ENCODE data around the gene BMAL2.

BMAL2 gene

GRCh38 chr12:27338473-27338872 is 5.8 kb downstream of the BMAL2 start:
- Histone ChIP-seq H3K4me1 (ENCODE audit: control insufficient read depth, low read depth, low read length) (no peaks in the 10 kb centered on the region), H2AK5ac (ENCODE audit: low read length) (no peak overlapping the region), H3K4me2 (ENCODE audit: low read length) (no peak overlapping the region), H3K79me2 (ENCODE audit: control insufficient read depth, insufficient read depth, low read length) (peaks cover 1% of the 10 kb centered on the region), H3K27me3 (ENCODE audit: insufficient read depth, low read length, poor library complexity) (no peaks in the 10 kb centered on the region), H4K5ac (ENCODE audit: low read length) (no peak overlapping the region), H3K79me1 (ENCODE audit: low read length) (peaks cover 2% of the 10 kb centered on the region), H4K8ac (ENCODE audit: low read depth, low read length) (no peak overlapping the region), H3K4ac (ENCODE audit: low read depth, low read length) (no peak overlapping the region), H3K4me3 (ENCODE audit: low read length) (no peak overlapping the region), H2BK5ac (ENCODE audit: low read length) (no peak overlapping the region), H3K56ac (ENCODE audit: low read length) (no peak overlapping the region), H3K36me3 (ENCODE audit: control insufficient read depth, insufficient read depth, low read length) (no peaks in the 10 kb centered on the region), H3K23ac (ENCODE audit: low read length) (no peak overlapping the region), H3K27ac (ENCODE audit: low read depth, low read length) (no peak overlapping the region), H2BK120ac (ENCODE audit: low read depth, low read length) (no peak overlapping the region), H3K9ac (ENCODE audit: low read length) (no peak overlapping the region), H3K18ac (ENCODE audit: low read length) (no peak overlapping the region), H2BK15ac (replicated peaks; ENCODE audit: low read depth) (no peak overlapping the region)
- no CpG with 5 or more reads among the region's 1 CpG for WGBS (ENCODE audit: extremely low coverage, insufficient coverage, low lambda C conversion rate)
- no peak for DNase-seq

DNA sequence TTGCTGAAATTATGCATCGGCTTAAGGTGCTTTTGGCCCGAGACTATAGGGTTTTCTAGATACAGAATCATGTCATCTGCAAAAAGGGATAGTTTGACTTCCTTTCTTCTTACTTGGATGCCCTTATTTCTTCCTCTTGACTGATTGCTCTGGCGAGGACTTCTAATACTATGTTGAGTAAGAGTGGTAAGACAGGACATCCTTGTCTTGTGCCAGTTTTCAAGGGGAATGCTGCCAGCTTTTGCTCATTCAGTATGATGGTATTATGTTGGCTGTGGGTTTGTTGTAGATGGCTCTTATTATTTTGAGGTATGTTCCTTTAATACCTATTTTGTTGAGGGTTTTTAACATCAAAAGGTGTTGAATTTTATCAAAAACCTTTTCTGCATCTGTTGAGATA is 8.3 kb downstream of the BMAL2 start:
- Histone ChIP-seq H3K79me1 (ENCODE audit: low read length) (peaks cover 2% of the 10 kb centered on the region), H4K5ac (ENCODE audit: low read length) (no peak overlapping the region), H3K4me2 (ENCODE audit: low read length) (no peak overlapping the region), H3K18ac (ENCODE audit: low read length) (no peak overlapping the region), H3K23ac (ENCODE audit: low read length) (no peak overlapping the region), H3K27me3 (ENCODE audit: insufficient read depth, low read length, poor library complexity) (no peaks in the 10 kb centered on the region), H3K56ac (ENCODE audit: low read length) (no peak overlapping the region), H3K4ac (ENCODE audit: low read depth, low read length) (no peak overlapping the region), H3K4me1 (ENCODE audit: control insufficient read depth, low read depth, low read length) (peaks cover 3% of the 10 kb centered on the region), H2AK5ac (ENCODE audit: low read length) (no peak overlapping the region), H2BK120ac (ENCODE audit: low read depth, low read length) (no peak overlapping the region), H3K79me2 (ENCODE audit: control insufficient read depth, insufficient read depth, low read length) (peaks cover 1% of the 10 kb centered on the region), H3K4me3 (ENCODE audit: low read length) (no peak overlapping the region), H3K36me3 (ENCODE audit: control insufficient read depth, insufficient read depth, low read length) (no peaks in the 10 kb centered on the region), H2BK15ac (replicated peaks; ENCODE audit: low read depth) (no peak overlapping the region), H3K27ac (ENCODE audit: low read depth, low read length) (no peak overlapping the region), H3K9ac (ENCODE audit: low read length) (no peak overlapping the region), H2BK5ac (ENCODE audit: low read length) (no peak overlapping the region), H4K8ac (ENCODE audit: low read depth, low read length) (no peak overlapping the region)
- no peak for DNase-seq
- no CpG with 5 or more reads among the region's 3 CpGs for WGBS (ENCODE audit: extremely low coverage, insufficient coverage, low lambda C conversion rate)

- H3K27ac ChIP-seq (ENCODE audit: low read depth, low read length), result no peak overlapping the region
Measured at GRCh38 chr12:27342536-27342935, 9.9 kb downstream of the BMAL2 start.

GRCh38 chr12:27343255-27344000 is 10.8 kb downstream of the BMAL2 start:
- H3K18ac ChIP-seq (ENCODE audit: low read length), result no peak overlapping the region
- no CpG with 5 or more reads among the region's 5 CpGs for WGBS (ENCODE audit: extremely low coverage, insufficient coverage, low lambda C conversion rate)
- H3K56ac ChIP-seq (ENCODE audit: low read length), result no peak overlapping the region
- no peak overlapping the region for H2BK15ac ChIP-seq (replicated peaks; ENCODE audit: low read depth)
- peaks cover 1% of the 10 kb centered on the region for H3K79me2 ChIP-seq (ENCODE audit: control insufficient read depth, insufficient read depth, low read length)
- H3K4me1 ChIP-seq (ENCODE audit: control insufficient read depth, low read depth, low read length), result peaks cover 7% of the 10 kb centered on the region
- H3K4me3 ChIP-seq (ENCODE audit: low read length), result no peak overlapping the region
- no peak overlapping the region for H3K4ac ChIP-seq (ENCODE audit: low read depth, low read length)
- H4K5ac ChIP-seq (ENCODE audit: low read length), result no peak overlapping the region
- H2AK5ac ChIP-seq (ENCODE audit: low read length), result no peak overlapping the region
- H2BK120ac ChIP-seq (ENCODE audit: low read depth, low read length), result no peak overlapping the region
- no peak overlapping the region for H3K4me2 ChIP-seq (ENCODE audit: low read length)
- H3K27me3 ChIP-seq (ENCODE audit: insufficient read depth, low read length, poor library complexity), result no peaks in the 10 kb centered on the region
- peaks cover 2% of the 10 kb centered on the region for H3K79me1 ChIP-seq (ENCODE audit: low read length)
- no peak overlapping the region for H3K23ac ChIP-seq (ENCODE audit: low read length)
- no peak overlapping the region for H3K9ac ChIP-seq (ENCODE audit: low read length)
- no peak overlapping the region for H3K27ac ChIP-seq (ENCODE audit: low read depth, low read length)
- peak; percentile 80 for DNase-seq
- no peaks in the 10 kb centered on the region for H3K36me3 ChIP-seq (ENCODE audit: control insufficient read depth, insufficient read depth, low read length)
- no peak overlapping the region for H4K8ac ChIP-seq (ENCODE audit: low read depth, low read length)
- no peak overlapping the region for H2BK5ac ChIP-seq (ENCODE audit: low read length)

More at GRCh38 chr12:27342536-27342935, 9.9 kb downstream of the BMAL2 start:
- Histone ChIP-seq H3K9ac (ENCODE audit: low read length) (no peak overlapping the region), H3K79me2 (ENCODE audit: control insufficient read depth, insufficient read depth, low read length) (peaks cover 1% of the 10 kb centered on the region), H4K8ac (ENCODE audit: low read depth, low read length) (no peak overlapping the region), H2BK5ac (ENCODE audit: low read length) (no peak overlapping the region), H2AK5ac (ENCODE audit: low read length) (no peak overlapping the region), H3K4me1 (ENCODE audit: control insufficient read depth, low read depth, low read length) (peaks cover 3% of the 10 kb centered on the region), H3K36me3 (ENCODE audit: control insufficient read depth, insufficient read depth, low read length) (no peaks in the 10 kb centered on the region), H3K27me3 (ENCODE audit: insufficient read depth, low read length, poor library complexity) (no peaks in the 10 kb centered on the region), H2BK120ac (ENCODE audit: low read depth, low read length) (no peak overlapping the region), H3K18ac (ENCODE audit: low read length) (no peak overlapping the region), H3K4me3 (ENCODE audit: low read length) (no peak overlapping the region), H3K23ac (ENCODE audit: low read length) (no peak overlapping the region), H3K4ac (ENCODE audit: low read depth, low read length) (no peak overlapping the region), H3K4me2 (ENCODE audit: low read length) (no peak overlapping the region), H3K56ac (ENCODE audit: low read length) (no peak overlapping the region), H4K5ac (ENCODE audit: low read length) (no peak overlapping the region), H2BK15ac (replicated peaks; ENCODE audit: low read depth) (no peak overlapping the region), H3K79me1 (ENCODE audit: low read length) (peaks cover 2% of the 10 kb centered on the region)
- DNase-seq, result no peak
- no CpG with 5 or more reads among the region's 2 CpGs for WGBS (ENCODE audit: extremely low coverage, insufficient coverage, low lambda C conversion rate)

DNA sequence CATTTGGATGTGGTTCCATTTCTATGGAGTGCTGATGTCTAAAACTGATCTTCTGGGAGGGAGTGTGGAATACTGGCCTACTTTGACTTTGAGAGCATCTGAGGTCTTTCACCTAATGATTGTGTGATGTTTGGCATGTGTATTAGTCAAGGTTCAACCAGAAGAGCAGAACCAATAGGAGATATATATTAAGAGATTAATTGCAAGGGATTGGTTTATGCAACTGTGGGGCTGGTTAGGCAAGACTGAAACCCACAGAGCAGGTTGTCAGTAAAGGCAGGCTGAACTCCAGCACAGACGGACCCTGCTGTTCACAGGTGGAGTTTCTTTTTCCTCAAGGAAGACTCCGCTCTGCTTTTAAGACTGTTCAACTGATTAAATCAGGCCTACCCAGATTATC is 11.6 kb downstream of the BMAL2 start:
- Histone ChIP-seq H3K79me1 (ENCODE audit: low read length) (peaks cover 3% of the 10 kb centered on the region), H3K79me2 (ENCODE audit: control insufficient read depth, insufficient read depth, low read length) (peaks cover 1% of the 10 kb centered on the region), H3K56ac (ENCODE audit: low read length) (no peak overlapping the region), H3K4ac (ENCODE audit: low read depth, low read length) (no peak overlapping the region), H3K27me3 (ENCODE audit: insufficient read depth, low read length, poor library complexity) (no peaks in the 10 kb centered on the region), H2BK120ac (ENCODE audit: low read depth, low read length) (no peak overlapping the region), H2BK15ac (replicated peaks; ENCODE audit: low read depth) (no peak overlapping the region), H4K5ac (ENCODE audit: low read length) (no peak overlapping the region), H3K9ac (ENCODE audit: low read length) (no peak overlapping the region), H4K8ac (ENCODE audit: low read depth, low read length) (no peak overlapping the region), H3K36me3 (ENCODE audit: control insufficient read depth, insufficient read depth, low read length) (no peaks in the 10 kb centered on the region), H3K4me2 (ENCODE audit: low read length) (no peak overlapping the region), H2AK5ac (ENCODE audit: low read length) (no peak overlapping the region), H3K4me1 (ENCODE audit: control insufficient read depth, low read depth, low read length) (peaks cover 7% of the 10 kb centered on the region), H3K23ac (ENCODE audit: low read length) (no peak overlapping the region), H2BK5ac (ENCODE audit: low read length) (no peak overlapping the region), H3K4me3 (ENCODE audit: low read length) (no peak overlapping the region), H3K18ac (ENCODE audit: low read length) (no peak overlapping the region), H3K27ac (ENCODE audit: low read depth, low read length) (no peak overlapping the region)
- no peak for DNase-seq
- WGBS (ENCODE audit: extremely low coverage, insufficient coverage, low lambda C conversion rate), result no CpG with 5 or more reads among the region's 2 CpGs

- Histone ChIP-seq H3K4me1 (ENCODE audit: control insufficient read depth, low read depth, low read length) (peaks cover 7% of the 10 kb centered on the region), H3K36me3 (ENCODE audit: control insufficient read depth, insufficient read depth, low read length) (no peaks in the 10 kb centered on the region), H2BK120ac (ENCODE audit: low read depth, low read length) (no peak overlapping the region), H3K23ac (ENCODE audit: low read length) (no peak overlapping the region), H3K4me3 (ENCODE audit: low read length) (no peak overlapping the region), H3K4me2 (ENCODE audit: low read length) (no peak overlapping the region), H3K27ac (ENCODE audit: low read depth, low read length) (no peak overlapping the region), H3K18ac (ENCODE audit: low read length) (peak overlapping the region; percentile 25), H3K79me1 (ENCODE audit: low read length) (peaks cover 3% of the 10 kb centered on the region), H2BK15ac (replicated peaks; ENCODE audit: low read depth) (no peak overlapping the region), H3K79me2 (ENCODE audit: control insufficient read depth, insufficient read depth, low read length) (peaks cover 1% of the 10 kb centered on the region), H3K56ac (ENCODE audit: low read length) (no peak overlapping the region), H4K5ac (ENCODE audit: low read length) (no peak overlapping the region), H2AK5ac (ENCODE audit: low read length) (no peak overlapping the region), H2BK5ac (ENCODE audit: low read length) (no peak overlapping the region), H3K4ac (ENCODE audit: low read depth, low read length) (no peak overlapping the region), H3K27me3 (ENCODE audit: insufficient read depth, low read length, poor library complexity) (no peaks in the 10 kb centered on the region), H3K9ac (ENCODE audit: low read length) (no peak overlapping the region), H4K8ac (ENCODE audit: low read depth, low read length) (no peak overlapping the region)
- WGBS (ENCODE audit: extremely low coverage, insufficient coverage, low lambda C conversion rate), result no CpG with 5 or more reads among the region's 3 CpGs
- no peak for DNase-seq
Measured at GRCh38 chr12:27344760-27345159, 12.1 kb downstream of the BMAL2 start.
